Left ventricle myocardium inferior (tissue), 1 donor: ENCODE data around the gene AK2. TPM values are rescaled to one million over a fixed set of nuclear protein-coding genes. Genes with fewer than 3 reads are reported as not detected.
"Not testable (repeated sequence)": the region's sequence is repeated elsewhere in the genome, so short reads cannot be mapped to it uniquely, and the experiment has no call there.

Experiments
- DNase-seq: peaks from one replicate; pipeline ENCODE4 v3.0.0-alpha.2; 2020
- H3K27ac ChIP-seq: fragments of 200-600 bp; replicated peaks from 2 replicates; pipeline ENCODE4 v1.8.0; 2021
- H3K27me3 ChIP-seq: fragments of 200-600 bp; 2 replicates; pipeline ENCODE4 v1.8.0; 2021; ENCODE audit warnings: low read depth
- H3K36me3 ChIP-seq: fragments of 200-600 bp; 2 replicates; pipeline ENCODE4 v1.8.0; 2021
- H3K4me1 ChIP-seq: fragments of 200-600 bp; 2 replicates; pipeline ENCODE4 v1.8.0; 2021
- H3K4me3 ChIP-seq: fragments of 200-600 bp; 2 replicates; pipeline ENCODE4 v1.8.0; 2021; ENCODE audit warnings: mild to moderate bottlenecking, moderate library complexity
- H3K9me3 ChIP-seq: fragments of 200-600 bp; replicated peaks from 2 replicates; pipeline ENCODE4 v1.8.0; 2021
- CTCF ChIP-seq: fragments of 200-600 bp; IDR thresholded peaks from 2 replicates; pipeline ENCODE4 v1.8.0; 2021; ENCODE audit warnings: antibody characterized with exemption, mild to moderate bottlenecking, borderline replicate concordance
- intact Hi-C: fragments of 100-400 bp; cut with micrococcal nuclease; formaldehyde crosslinking; loops from one replicate; pipeline ENCODE4 v1.11.0; 2022
- total RNA-seq: library from RNA; stranded (reverse); fragmentation: NEBNext Ultra II Directional; extraction: Animal tissue kit (Norgen Biotek cat#: 25700); gene quantifications from one replicate; pipeline ENCODE4 v1.2.1, GENCODE V29; 2021
- donor health status: DM: no; HTN: yes; CAD: no; lungs with severe emphysema.

Gene AK2
- total RNA-seq, 1 donor from 2014 or later = 121 TPM

- Histone ChIP-seq H3K4me3 (no peak overlapping the region), H3K27me3 (no peaks in the 10 kb centered on the region), H3K4me1 (no peaks in the 10 kb centered on the region), H3K9me3 (no peaks in the 10 kb centered on the region), H3K27ac (no peak overlapping the region), H3K36me3 (no peaks in the 10 kb centered on the region)
- no peak for DNase-seq
- no peak for TF ChIP-seq CTCF
- intact Hi-C loops = no loop called here
Observed at GRCh38 chr1:33049371-33049770, 12.7 kb upstream of the AK2 start.

DNA sequence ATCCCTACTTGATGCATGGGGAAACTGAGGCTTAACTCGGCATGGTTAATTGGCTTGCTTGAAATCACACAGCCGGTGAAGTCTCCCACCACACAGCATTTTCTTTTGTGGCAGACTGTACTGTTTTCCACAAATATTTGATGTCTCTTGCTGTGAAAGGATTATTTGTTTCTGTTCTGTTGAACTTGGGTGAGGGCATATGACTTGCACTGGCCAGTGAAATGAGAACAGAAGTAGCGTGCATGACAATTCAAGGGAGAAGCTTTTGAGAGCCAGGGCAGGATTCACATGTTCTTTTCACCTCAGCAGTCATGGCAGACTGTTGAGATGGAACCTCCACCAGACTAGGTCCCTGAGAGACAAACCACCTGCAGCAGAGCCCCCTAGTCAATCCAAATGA, 11.7 kb upstream of the AK2 start:
- Histone ChIP-seq H3K36me3 (no peaks in the 10 kb centered on the region), H3K27me3 (no peaks in the 10 kb centered on the region), H3K4me1 (peaks cover 8% of the 10 kb centered on the region), H3K9me3 (no peaks in the 10 kb centered on the region), H3K27ac (no peak overlapping the region), H3K4me3 (no peak overlapping the region)
- TF ChIP-seq CTCF = no peak
- DNase-seq = no peak
- intact Hi-C loops = no loop called here

- no peaks in the 10 kb centered on the region for H3K9me3 ChIP-seq
- H3K27ac ChIP-seq = no peak overlapping the region
- peaks cover 10% of the 10 kb centered on the region for H3K4me1 ChIP-seq
- intact Hi-C loops = no loop called here
- no peaks in the 10 kb centered on the region for H3K27me3 ChIP-seq
- DNase-seq = no peak
- no peak for TF ChIP-seq CTCF
- H3K4me3 ChIP-seq = no peak overlapping the region
- H3K36me3 ChIP-seq = no peaks in the 10 kb centered on the region
Observed at GRCh38 chr1:33047839-33048305, 11.2 kb upstream of the AK2 start.

DNA sequence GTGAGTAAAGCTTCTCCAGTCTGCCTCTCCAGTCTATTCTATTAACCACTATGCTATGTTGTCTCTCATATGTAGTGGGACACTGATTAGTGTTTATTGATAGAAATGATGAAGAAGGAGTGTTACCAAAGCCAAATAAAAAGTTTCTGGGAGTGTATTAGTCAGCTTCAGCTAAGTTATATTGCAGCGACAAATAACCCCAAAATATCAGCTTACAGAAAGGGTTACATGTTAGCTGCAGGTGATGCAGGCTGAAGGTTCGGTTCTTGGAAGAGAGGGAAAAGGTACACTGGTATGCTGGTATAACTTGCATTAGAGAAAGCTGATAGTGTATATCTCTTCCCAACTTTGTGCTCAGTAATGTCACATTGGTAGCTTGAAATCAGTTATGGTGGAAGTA, 10.6 kb upstream of the AK2 start:
- intact Hi-C loops = no loop called here
- Histone ChIP-seq H3K27me3 (no peaks in the 10 kb centered on the region), H3K36me3 (no peaks in the 10 kb centered on the region), H3K4me1 (peaks cover 10% of the 10 kb centered on the region), H3K27ac (no peak overlapping the region), H3K4me3 (no peak overlapping the region), H3K9me3 (no peaks in the 10 kb centered on the region)
- TF ChIP-seq CTCF = no peak
- no peak for DNase-seq

DNA sequence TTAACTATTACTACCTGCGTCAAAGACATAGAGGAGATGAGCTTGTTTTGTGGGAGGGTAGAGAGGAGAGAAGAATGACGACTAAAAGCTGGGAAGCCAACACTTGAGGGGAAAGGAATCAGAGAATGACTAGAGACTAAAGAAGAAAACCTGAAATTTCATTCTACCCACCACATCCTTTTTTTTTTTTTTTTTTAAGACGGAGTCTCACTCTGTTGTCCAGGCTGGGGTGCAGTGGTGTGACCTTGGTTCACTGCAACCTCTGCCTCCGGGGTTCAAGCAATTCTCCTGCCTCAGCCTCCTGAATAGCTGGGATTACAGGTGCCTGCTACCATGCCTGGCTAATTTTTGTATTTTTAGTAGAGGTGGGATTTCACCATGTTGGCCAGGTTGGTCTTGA, 9.6 kb upstream of the AK2 start:
- H3K27ac ChIP-seq, H3K4me3 ChIP-seq, H3K9me3 ChIP-seq, intact Hi-C loops, H3K27me3 ChIP-seq, H3K36me3 ChIP-seq, DNase-seq: not testable (repeated sequence)
- peaks cover 10% of the 10 kb centered on the region for H3K4me1 ChIP-seq

- no peak overlapping the region for H3K4me3 ChIP-seq
- H3K27ac ChIP-seq = no peak overlapping the region
- H3K27me3 ChIP-seq = no peaks in the 10 kb centered on the region
- peaks cover 10% of the 10 kb centered on the region for H3K4me1 ChIP-seq
- no peak for TF ChIP-seq CTCF
- DNase-seq = no peak
- intact Hi-C loops = no loop called here
- H3K9me3 ChIP-seq = no peaks in the 10 kb centered on the region
- H3K36me3 ChIP-seq = no peaks in the 10 kb centered on the region
Observed at GRCh38 chr1:33045814-33046213, 9.1 kb upstream of the AK2 start.
